GM21825 (cell line): ENCODE data around the gene PIR.

Source experiments
- ATAC-seq: cut with Tn5 transposase; IDR thresholded peaks from one replicate; pipeline ENCODE4 v1.9.1; 2021; ENCODE audit warnings: mild to moderate bottlenecking, moderate library complexity; ENCODE audit not compliant: unreplicated experiment

PIR gene

DNA sequence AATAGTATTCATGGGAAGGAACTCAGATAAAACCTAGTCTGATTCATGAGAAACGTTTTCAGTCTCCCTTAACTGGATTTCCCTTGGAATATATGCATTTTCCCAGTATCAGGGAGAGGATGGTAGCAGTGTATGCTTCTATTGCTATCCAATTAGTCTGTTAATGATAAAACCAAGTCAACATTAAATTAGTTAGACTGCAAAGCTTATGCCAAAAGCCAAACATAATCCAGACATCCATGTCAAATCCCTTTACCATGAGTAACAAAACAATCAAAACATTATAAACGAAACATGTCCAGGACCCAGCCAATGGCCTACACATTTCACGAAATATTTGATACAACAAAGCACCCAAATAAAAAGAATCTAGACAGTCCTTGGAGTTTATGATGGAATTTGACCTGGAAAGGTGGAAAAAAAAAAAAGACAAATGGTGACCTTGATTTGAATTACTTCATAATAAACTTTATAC, 74.4 kb downstream of the PIR start:
- no peak for ATAC-seq

DNA sequence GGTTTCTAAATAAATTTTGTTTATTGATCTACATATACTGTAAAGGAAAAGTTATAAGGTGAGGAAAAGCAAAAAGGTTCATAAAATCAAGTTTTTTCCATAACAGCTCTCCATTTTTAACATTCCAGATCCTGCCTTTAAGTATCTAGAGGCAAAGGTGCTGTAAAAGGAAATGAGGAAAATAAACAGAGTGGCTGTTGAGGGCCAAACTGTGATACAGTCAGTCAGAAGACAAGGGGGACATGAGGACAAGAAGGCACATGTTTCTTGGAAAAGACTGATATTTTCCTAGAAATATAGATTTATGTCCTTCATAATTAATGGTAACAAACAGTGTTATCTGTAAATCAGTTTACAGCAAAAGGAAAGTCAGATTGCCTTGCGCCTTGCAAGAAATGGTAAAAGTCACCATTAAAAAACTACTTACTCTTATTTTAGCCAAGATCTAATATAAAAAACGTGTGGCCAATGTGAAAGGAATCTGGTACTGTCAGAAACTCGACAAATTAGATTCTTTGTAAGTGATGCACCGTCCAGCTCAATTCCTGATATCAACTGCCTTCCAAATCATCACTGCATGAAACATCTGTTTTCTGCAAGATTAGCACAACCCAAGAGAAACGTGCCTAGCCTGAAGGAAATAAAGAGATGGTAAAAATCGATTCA, 75.0 kb downstream of the PIR start:
- no peak for ATAC-seq

DNA sequence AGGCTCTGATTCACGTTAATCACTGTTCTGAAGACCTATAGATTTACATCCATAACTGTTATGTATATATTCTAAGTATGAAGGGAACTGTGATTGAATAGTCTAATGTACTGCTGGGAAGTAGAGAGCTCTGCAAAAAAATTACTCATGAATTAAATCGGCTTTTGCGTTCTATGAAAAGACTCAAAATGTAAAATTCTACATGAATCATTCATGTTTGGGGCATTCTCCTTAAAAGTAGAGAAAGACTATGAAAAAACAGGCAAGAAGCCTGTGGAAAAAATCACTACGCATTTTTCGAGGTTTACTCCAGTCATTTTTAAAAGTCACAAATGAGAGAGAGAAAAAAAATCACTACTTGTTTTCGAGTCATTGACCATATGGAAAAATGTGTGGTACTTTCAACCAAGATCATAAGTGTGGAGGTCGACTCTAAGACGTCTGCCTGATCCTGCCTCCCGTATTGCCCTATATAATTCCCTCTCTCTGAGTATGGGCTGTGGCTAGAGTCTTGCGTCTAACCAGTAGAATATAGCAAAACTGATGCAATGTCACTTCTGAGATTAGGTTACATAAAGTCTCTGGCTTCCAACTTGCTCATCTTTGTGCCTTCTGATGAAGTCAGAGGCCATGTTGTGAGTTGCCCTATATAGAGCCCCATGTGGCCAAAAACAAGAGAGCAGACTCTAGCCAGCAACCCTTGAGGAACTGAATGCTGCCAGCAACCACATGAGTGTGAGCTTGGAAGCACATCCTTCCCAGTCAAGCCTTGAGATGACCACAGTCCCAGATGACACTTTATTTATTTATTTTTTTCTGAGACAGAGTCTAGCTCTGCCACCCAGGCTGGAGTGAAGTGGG, 76.8 kb downstream of the PIR start:
- no peak for ATAC-seq

DNA sequence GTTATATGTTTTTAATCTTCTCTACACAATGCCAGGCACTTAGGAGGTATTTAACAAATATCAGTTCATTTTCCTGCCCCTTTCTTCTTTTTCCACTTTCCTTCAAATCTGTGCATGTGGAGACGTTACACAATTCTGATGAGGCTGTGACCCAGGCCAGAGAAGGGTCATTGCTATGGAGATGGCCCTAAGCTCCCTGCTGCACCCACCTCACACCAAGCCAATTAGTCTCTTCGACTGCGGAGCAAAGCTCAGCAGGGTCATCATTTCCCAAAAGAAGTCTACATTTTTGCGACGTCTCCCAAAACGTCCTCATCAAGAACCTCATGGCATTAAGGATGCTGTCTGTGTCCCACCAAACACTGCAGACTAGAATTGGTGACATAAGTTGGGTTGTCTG, 80.0 kb downstream of the PIR start:
- no peak for ATAC-seq

GRCh38 chrX:15410947-15411346, 82.2 kb downstream of the PIR start:
- no peak for ATAC-seq

GRCh38 chrX:15410430-15410829, 82.7 kb downstream of the PIR start:
- no peak for ATAC-seq

DNA sequence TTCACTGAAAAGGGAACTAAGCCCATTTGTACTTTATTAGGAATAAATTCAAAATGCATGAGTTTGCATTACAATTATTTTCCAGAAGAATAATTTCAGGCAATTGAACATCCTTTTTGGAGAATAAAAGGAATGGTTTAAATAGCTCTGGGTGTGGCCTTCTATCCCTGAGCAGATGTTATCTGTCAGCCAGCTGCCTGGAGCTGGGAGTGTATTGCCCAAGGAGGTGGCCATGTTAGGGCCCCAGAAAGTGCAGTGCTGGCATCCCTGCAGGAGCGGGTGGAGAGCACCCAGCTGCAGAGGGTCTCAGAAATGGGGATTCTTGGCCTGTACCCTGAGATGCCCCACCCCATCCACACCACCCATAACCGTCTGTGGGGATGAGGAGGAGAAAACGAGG, 87.3 kb downstream of the PIR start:
- no peak for ATAC-seq

GRCh38 chrX:15404401-15405096, 88.6 kb downstream of the PIR start:
- no peak for ATAC-seq

- no peak for ATAC-seq
Observed at GRCh38 chrX:15401378-15401777, 91.8 kb downstream of the PIR start.

DNA sequence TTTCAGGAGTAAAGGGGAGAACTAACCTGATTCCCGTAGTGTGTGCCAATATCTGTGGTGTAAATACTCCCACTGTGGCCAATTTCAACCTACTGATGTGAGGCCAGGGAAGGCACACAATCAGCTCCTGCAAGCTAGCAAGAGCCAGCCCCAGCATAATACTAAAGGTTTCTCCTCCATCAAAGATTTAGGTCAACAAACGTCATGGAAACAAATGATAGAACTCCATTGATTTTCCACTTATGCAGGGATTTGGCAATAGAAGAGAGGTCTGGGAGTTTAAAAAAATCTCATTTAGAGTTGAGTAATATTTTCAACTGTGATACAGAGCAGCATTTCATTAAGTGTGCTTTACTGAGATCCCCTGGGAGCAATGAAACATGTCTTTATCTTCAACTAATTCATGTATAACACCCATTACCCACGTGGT, 93.2 kb downstream of the PIR start:
- no peak for ATAC-seq

- ATAC-seq, result no peak
Observed at GRCh38 chrX:15398874-15399273, 94.3 kb downstream of the PIR start.

DNA sequence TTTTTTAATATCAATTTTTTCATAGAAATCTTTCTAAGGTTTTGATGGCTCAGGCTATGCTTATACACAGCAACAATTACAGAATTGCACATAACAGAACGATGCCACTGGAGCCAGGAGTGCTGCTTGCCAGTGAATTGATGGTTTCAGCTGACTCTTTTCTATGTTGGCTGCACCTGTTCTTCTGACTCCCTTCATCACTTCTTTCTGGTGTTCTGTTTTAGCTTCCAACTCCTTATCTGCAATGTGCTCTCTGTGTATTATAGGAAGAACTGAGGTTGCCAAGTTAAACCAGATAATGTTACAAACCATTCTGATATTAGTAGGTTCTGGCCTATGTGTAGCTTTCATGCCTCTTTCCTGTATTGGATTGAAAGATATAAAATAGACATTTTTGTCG, 97.3 kb downstream of the PIR start:
- ATAC-seq, result no peak

- no peak for ATAC-seq
Observed at GRCh38 chrX:15391850-15392249, 101.3 kb downstream of the PIR start.

DNA sequence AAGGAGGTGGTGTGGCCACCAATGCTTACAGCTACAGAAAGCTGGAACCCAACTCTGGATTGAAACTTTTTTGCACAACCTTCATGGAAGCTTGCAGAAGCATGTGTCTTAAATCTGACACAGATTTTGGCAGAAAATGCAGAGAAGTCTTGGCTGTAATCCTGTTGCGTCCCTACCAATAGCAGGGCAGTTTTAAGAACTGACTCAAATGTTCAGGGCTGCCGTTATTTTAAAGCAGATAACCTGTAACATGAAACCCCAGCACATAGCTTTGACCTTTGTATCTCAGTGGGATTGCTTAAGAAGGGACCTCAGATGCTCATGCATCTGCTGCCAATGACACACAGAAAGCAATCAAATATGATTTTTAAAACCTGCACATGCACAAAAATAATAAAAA, 108.8 kb downstream of the PIR start, which contains the start of gene VEGFD:
Gene VEGFD, minus strand, starts transcription at position 110 of the 400 bp plus-strand sequence. CDS start 467 bp downstream, outside the sequence.
- ATAC-seq, result no peak

- ATAC-seq, result no peak
Observed at GRCh38 chrX:15382813-15383212, 110.3 kb downstream of the PIR start.

GRCh38 chrX:15376956-15377355, 116.2 kb downstream of the PIR start:
- ATAC-seq, result no peak

- no peak for ATAC-seq
Observed at GRCh38 chrX:15373976-15374375, 119.2 kb downstream of the PIR start.

DNA sequence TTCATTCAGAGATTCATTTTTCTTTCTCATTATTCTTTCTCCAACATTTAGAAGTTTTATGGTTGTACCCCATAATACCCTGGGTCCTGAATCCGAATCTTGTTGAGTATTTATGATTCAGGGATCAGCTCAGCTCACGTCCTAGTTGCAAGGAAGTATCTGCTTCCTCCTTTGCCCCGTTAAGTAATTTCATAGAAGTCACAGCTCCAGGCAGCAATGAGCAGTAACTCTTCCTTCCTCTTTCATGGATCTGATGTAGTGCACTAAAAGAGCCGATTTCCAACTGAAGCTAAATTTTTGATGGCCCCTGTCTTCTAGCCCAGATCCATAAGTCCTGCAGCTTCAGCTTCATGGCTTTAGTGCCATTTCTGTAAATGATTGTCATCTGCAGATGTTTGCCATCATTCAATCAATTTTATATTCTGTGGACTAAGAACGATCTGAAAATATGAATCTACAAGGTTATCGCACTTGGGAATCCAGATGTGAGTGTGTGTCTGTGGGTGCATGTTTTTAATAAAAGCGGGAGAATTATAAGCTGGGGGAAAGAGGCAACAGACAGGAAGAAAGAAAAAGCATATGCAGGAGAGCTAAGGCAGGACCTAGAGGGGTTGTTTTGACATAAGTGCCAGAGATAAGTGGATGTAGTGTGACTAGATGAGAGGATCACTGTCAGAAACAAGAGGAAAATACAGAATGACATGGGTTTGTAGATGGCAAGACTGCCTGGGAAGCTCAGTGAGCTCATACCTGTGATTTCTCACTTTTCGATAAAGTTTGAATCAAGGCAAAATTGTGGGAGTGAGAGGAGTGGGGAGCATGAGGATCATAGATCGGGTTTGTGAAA, 126.4 kb downstream of the PIR start:
- no peak for ATAC-seq

DNA sequence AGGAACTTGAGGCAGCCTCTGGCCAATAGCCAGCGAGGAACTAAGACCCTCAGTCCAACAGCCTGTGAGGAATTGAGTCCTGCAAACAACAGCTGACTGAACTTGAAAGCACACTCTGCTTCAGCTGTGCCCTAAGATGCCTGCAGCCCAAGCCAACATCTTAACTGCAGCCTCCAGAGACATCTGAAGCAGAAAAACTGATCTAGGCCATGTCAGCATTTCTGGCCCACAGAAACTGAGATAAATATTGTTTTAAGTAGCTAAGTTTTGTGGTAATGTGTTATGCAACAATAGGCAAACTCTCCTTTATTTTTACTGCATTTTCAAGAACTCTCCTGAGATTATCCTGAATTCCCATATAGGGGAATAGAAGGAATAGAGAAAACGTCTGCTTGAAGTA, 133.4 kb downstream of the PIR start:
- ATAC-seq, result no peak

DNA sequence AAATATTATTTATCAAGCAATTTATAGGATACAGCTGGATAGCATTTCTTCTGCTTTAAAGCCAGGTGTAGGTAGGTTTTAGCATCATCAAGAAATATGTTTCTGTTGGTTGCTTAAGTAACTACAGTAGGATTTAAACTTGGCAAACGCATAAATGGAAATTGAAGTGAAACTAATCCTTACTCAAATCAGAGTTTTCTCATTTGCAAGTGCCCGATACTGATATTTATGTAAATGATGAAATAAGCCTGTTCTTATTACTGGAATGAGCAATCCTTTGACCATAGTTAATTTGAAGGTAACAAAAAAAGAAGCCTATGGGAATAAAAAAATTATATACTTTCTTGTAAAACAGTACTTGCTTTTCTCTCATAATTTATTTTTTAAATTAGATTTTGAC, 134.6 kb downstream of the PIR start:
- no peak for ATAC-seq

GRCh38 chrX:15356444-15356843, 136.7 kb downstream of the PIR start:
- no peak for ATAC-seq
